Measurements from ENCODE around the gene RAI1.
A peak's percentile ranks its signal among the peaks of the same experiment; 100 is the strongest.

The RAI1 gene

GRCh38 chr17:17819561-17819995 lies 138.3 kb downstream of the RAI1 start:
- Histone ChIP-seq H3K9ac (peak overlapping the region; percentile 12 to 82 (median 76); a peak in 14 of 22 replicates), H3K9me3 (replicated peaks in 1 of 11) (no peaks in the 10 kb centered on the region), H3K27ac (peak overlapping the region in 6 of 11 experiments; percentile 18 to 73 (median 46); a peak in 8 of 22 replicates), H3K4me3 (peak overlapping the region in 2 of 10 experiments; percentile 56 to 61; a peak in 2 of 20 replicates), H3K4me2 (peak overlapping the region; percentile 96 to 100 (median 98)), H3K27me3 (no peaks in the 10 kb centered on the region), H4K20me1 (peaks cover 83 to 94% (median 89%) of the 10 kb centered on the region in 11 experiments), H3K4me1 (peaks cover 75 to 92% (median 90%) of the 10 kb centered on the region in 10 experiments), H3K36me3 (peaks cover 56 to 83% (median 76%) of the 10 kb centered on the region in 11 experiments)
- TF ChIP-seq Cebpa-rat (IDR thresholded peaks at IDR 0.05) = no peak

GRCh38 chr17:17820046-17820445 lies 138.8 kb downstream of the RAI1 start:
- H3K9me3 ChIP-seq (replicated peaks in 1 of 11) = no peaks in the 10 kb centered on the region
- no peaks in the 10 kb centered on the region for H3K27me3 ChIP-seq
- peaks cover 51 to 78% (median 72%) of the 10 kb centered on the region in 11 experiments for H3K36me3 ChIP-seq
- peak overlapping the region; percentile 12 to 82 (median 76); a peak in 19 of 22 replicates for H3K9ac ChIP-seq
- no peak for TF ChIP-seq Cebpa-rat (IDR thresholded peaks at IDR 0.05)
- H3K4me3 ChIP-seq = peak overlapping the region in 4 of 10 experiments; percentile 24 to 61 (median 41); a peak in 4 of 20 replicates
- H3K27ac ChIP-seq = peak overlapping the region in 9 of 11 experiments; percentile 1 to 79 (median 48); a peak in 13 of 22 replicates
- peak overlapping the region; percentile 96 to 100 (median 98) for H3K4me2 ChIP-seq
- peaks cover 79 to 92% (median 90%) of the 10 kb centered on the region in 10 experiments for H3K4me1 ChIP-seq
- peaks cover 78 to 94% (median 87%) of the 10 kb centered on the region in 11 experiments for H4K20me1 ChIP-seq

- Histone ChIP-seq H3K4me2 (peak overlapping the region; percentile 96 to 100 (median 98)), H3K27ac (peak overlapping the region in 9 of 11 experiments; percentile 1 to 79 (median 68); a peak in 15 of 22 replicates)
These were observed 139.4 kb downstream of the RAI1 start for GRCh38 chr17:17820463-17821158.

GRCh38 chr17:17822189-17822588 lies 140.9 kb downstream of the RAI1 start:
- Histone ChIP-seq H3K36me3 (peaks cover 36 to 64% (median 60%) of the 10 kb centered on the region in 11 experiments), H3K4me2 (peak overlapping the region; percentile 96 to 100 (median 98)), H3K27me3 (no peaks in the 10 kb centered on the region), H3K4me1 (peaks cover 87 to 94% (median 92%) of the 10 kb centered on the region in 10 experiments), H3K9me3 (replicated peaks in 1 of 11) (no peaks in the 10 kb centered on the region), H4K20me1 (peaks cover 71 to 93% (median 85%) of the 10 kb centered on the region in 11 experiments), H3K9ac (peak overlapping the region; percentile 63 to 82 (median 76)), H3K27ac (peak overlapping the region; percentile 34 to 79 (median 72); a peak in 20 of 22 replicates), H3K4me3 (peak overlapping the region; percentile 56 to 73 (median 64))
- no peak for TF ChIP-seq Cebpa-rat (IDR thresholded peaks at IDR 0.05)

More at GRCh38 chr17:17820463-17821158, 139.4 kb downstream of the RAI1 start:
- H3K9ac ChIP-seq = peak overlapping the region; percentile 63 to 82 (median 76); a peak in 20 of 22 replicates
- H3K4me1 ChIP-seq = peaks cover 79 to 92% (median 89%) of the 10 kb centered on the region in 10 experiments
- no peak for TF ChIP-seq Cebpa-rat (IDR thresholded peaks at IDR 0.05)
- peak overlapping the region in 8 of 10 experiments; percentile 24 to 68 (median 62); a peak in 10 of 20 replicates for H3K4me3 ChIP-seq
- peaks cover 73 to 93% (median 85%) of the 10 kb centered on the region in 11 experiments for H4K20me1 ChIP-seq
- H3K9me3 ChIP-seq (replicated peaks in 1 of 11) = no peaks in the 10 kb centered on the region
- no peaks in the 10 kb centered on the region for H3K27me3 ChIP-seq
- peaks cover 46 to 72% (median 66%) of the 10 kb centered on the region in 11 experiments for H3K36me3 ChIP-seq

- H3K4me1 ChIP-seq = peaks cover 90 to 95% (median 94%) of the 10 kb centered on the region in 10 experiments
- H3K9ac ChIP-seq = peak overlapping the region; percentile 63 to 82 (median 76)
- H3K4me3 ChIP-seq = peak overlapping the region; percentile 56 to 73 (median 64)
These were observed 141.4 kb downstream of the RAI1 start for GRCh38 chr17:17822616-17823015.

GRCh38 chr17:17823433-17824118 lies 142.3 kb downstream of the RAI1 start:
- H3K27me3 ChIP-seq = no peaks in the 10 kb centered on the region
- H3K36me3 ChIP-seq = peaks cover 33 to 65% (median 61%) of the 10 kb centered on the region in 11 experiments
- H3K27ac ChIP-seq = peak overlapping the region; percentile 86 to 98 (median 94)
- peaks cover 73 to 94% (median 86%) of the 10 kb centered on the region in 11 experiments for H4K20me1 ChIP-seq
- peaks cover 94 to 97% (median 96%) of the 10 kb centered on the region in 10 experiments for H3K4me1 ChIP-seq
- H3K4me3 ChIP-seq = peak overlapping the region; percentile 56 to 73 (median 64)
- H3K9ac ChIP-seq = peak overlapping the region; percentile 77 to 95 (median 84)
- no peaks in the 10 kb centered on the region for H3K9me3 ChIP-seq (replicated peaks in 1 of 11)
- peak overlapping the region; percentile 96 to 100 (median 99) for H3K4me2 ChIP-seq
- no peak for TF ChIP-seq Cebpa-rat (IDR thresholded peaks at IDR 0.05)

More at GRCh38 chr17:17822616-17823015, 141.4 kb downstream of the RAI1 start:
- Histone ChIP-seq H3K27me3 (no peaks in the 10 kb centered on the region), H4K20me1 (peaks cover 71 to 93% (median 85%) of the 10 kb centered on the region in 11 experiments), H3K9me3 (replicated peaks in 1 of 11) (no peaks in the 10 kb centered on the region), H3K4me2 (peak overlapping the region; percentile 96 to 100 (median 98)), H3K27ac (peak overlapping the region; percentile 34 to 79 (median 72); a peak in 20 of 22 replicates), H3K36me3 (peaks cover 35 to 64% (median 60%) of the 10 kb centered on the region in 11 experiments)
- TF ChIP-seq Cebpa-rat (IDR thresholded peaks at IDR 0.05) = no peak

- Histone ChIP-seq H3K9me3 (replicated peaks in 1 of 11) (no peaks in the 10 kb centered on the region), H3K36me3 (peaks cover 29 to 65% (median 58%) of the 10 kb centered on the region in 11 experiments), H3K4me2 (peak overlapping the region; percentile 83 to 100 (median 94)), H3K27me3 (no peaks in the 10 kb centered on the region), H3K9ac (peak overlapping the region; percentile 77 to 95 (median 84)), H3K4me3 (peak overlapping the region; percentile 31 to 61 (median 47); a peak in 19 of 20 replicates), H4K20me1 (peaks cover 71 to 94% (median 86%) of the 10 kb centered on the region in 11 experiments), H3K4me1 (peaks cover 93 to 97% (median 95%) of the 10 kb centered on the region in 10 experiments), H3K27ac (peak overlapping the region; percentile 86 to 98 (median 94))
- TF ChIP-seq Cebpa-rat (IDR thresholded peaks at IDR 0.05) = no peak
These were observed 143.0 kb downstream of the RAI1 start for GRCh38 chr17:17824119-17824782.
